ENCODE data around the gene NPTXR.
A peak's percentile ranks its signal among the peaks of the same experiment; 100 is the strongest.

Gene NPTXR

GRCh38 chr22:38774496-38775166, 69.2 kb downstream of the NPTXR start:
- DNase-seq: peak in 4 of 56 donors; percentile 22 to 35 (median 30)

DNA sequence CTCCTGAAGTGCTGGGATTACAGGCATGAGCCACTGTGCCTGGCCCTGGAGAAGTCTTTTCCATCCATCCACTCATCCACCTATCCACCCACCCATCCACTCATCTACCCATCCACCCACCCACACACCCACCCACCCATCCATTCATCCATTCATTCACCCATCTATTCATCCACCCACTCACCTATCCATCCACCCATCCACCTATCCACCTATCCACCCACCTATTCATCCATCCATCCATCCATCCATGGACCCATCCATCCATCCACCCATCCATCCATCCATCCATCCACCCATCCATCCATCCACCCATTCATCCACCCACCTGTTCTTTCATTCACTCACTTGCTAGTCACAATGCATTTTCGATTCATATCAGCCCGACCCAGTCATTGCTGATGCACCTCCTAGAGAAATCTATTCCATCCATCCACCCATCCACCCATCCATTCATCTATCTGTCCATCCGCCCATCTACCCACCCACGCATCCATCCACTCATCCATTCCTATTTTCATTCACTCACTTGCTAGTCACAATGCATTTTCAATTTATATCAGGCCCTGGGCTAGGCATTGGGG, 70.4 kb downstream of the NPTXR start:
- no peak for DNase-seq

DNA sequence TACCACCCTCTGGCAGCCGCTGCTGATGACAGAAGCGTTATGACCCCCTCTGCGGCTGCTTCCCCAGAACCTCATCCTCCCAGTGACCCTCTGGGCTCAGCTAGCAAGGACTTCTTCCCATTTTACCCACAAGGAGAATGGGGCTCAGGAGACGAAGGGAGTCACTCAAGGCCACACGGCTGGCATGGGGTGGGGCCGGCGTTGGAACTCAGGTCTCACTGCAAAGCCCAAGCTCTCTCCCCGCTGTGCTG, 71.3 kb downstream of the NPTXR start:
- no peak for DNase-seq

- DNase-seq: no peak
Observed at GRCh38 chr22:38770257-38770949, 73.4 kb downstream of the NPTXR start.
